ENCODE data around the gene VWA3B.
"Not testable (repeated sequence)": the region's sequence is repeated elsewhere in the genome, so short reads cannot be mapped to it uniquely, and the experiment has no call there.

VWA3B gene

GRCh38 chr2:98253461-98254070 is 166.6 kb downstream of the VWA3B start:
- DNase-seq, result peak; percentile 11

- no peak for DNase-seq
Observed at GRCh38 chr2:98254504-98255059, 167.6 kb downstream of the VWA3B start.

- DNase-seq, result no peak
Observed at GRCh38 chr2:98258906-98259305, 171.9 kb downstream of the VWA3B start.

GRCh38 chr2:98263362-98263761 is 176.4 kb downstream of the VWA3B start:
- DNase-seq, result no peak

GRCh38 chr2:98268225-98268624 is 181.3 kb downstream of the VWA3B start:
- not testable (repeated sequence) for DNase-seq

- DNase-seq, result peak; percentile 51
Observed at GRCh38 chr2:98269274-98269673, 182.3 kb downstream of the VWA3B start.

GRCh38 chr2:98269830-98270229 is 182.9 kb downstream of the VWA3B start:
- DNase-seq, result no peak

GRCh38 chr2:98277162-98277859 is 190.3 kb downstream of the VWA3B start:
- no peak for DNase-seq

GRCh38 chr2:98278074-98278473 is 191.1 kb downstream of the VWA3B start:
- DNase-seq, result no peak

GRCh38 chr2:98280376-98281102 is 193.6 kb downstream of the VWA3B start:
- DNase-seq, result no peak

- DNase-seq, result no peak
Observed at GRCh38 chr2:98281607-98282006, 194.6 kb downstream of the VWA3B start.

GRCh38 chr2:98282109-98282508 is 195.1 kb downstream of the VWA3B start:
- DNase-seq, result peak; percentile 18

GRCh38 chr2:98293030-98293429 is 206.1 kb downstream of the VWA3B start:
- no peak for DNase-seq

GRCh38 chr2:98293931-98294687 is 207.1 kb downstream of the VWA3B start:
- no peak for DNase-seq

GRCh38 chr2:98294711-98295110 is 207.7 kb downstream of the VWA3B start:
- DNase-seq, result no peak

GRCh38 chr2:98295275-98295674 is 208.3 kb downstream of the VWA3B start:
- no peak for DNase-seq

GRCh38 chr2:98295721-98296414 is 208.9 kb downstream of the VWA3B start:
- DNase-seq, result peak; percentile 32

GRCh38 chr2:98296440-98296839 is 209.5 kb downstream of the VWA3B start:
- no peak for DNase-seq

- DNase-seq, result no peak
Observed at GRCh38 chr2:98297817-98298682, 211.1 kb downstream of the VWA3B start.

GRCh38 chr2:98298683-98299164 is 211.8 kb downstream of the VWA3B start:
- DNase-seq, result no peak

Data from HCEC 1CT (cell line).